Transverse colon (tissue), 4 donors: ENCODE data around the gene AGTRAP.

Experiments used
- EP300 ChIP-seq: sonication (generic); formaldehyde crosslinking; IDR thresholded peaks from one replicate; pipeline ENCODE4 v1.6.1; 2017; ENCODE audit warnings: antibody characterized with exemption, low read depth
- POLR2A ChIP-seq: fragments of 450-650 bp; IDR thresholded peaks from one replicate; pipeline ENCODE4 v1.6.1; 2016; ENCODE audit warnings: antibody characterized with exemption, mild to moderate bottlenecking, moderate library complexity
- POLR2AphosphoS5 ChIP-seq, 3 donors: sonication (generic); formaldehyde crosslinking; IDR thresholded peaks; one replicate each; pipeline ENCODE4 v1.6.1; 2016; ENCODE audit warnings: antibody characterized with exemption in 3 of 3
- TF ChIP-seq, protein P1 (sequence below), 5 experiments: fragments of 200-600 bp in 3 of 5; fragments of 450-650 bp in 2 of 5; sonication (generic) in 3 of 5; IDR thresholded peaks; 1 replicate in 2 of 5; 2 replicates in 3 of 5; pipeline ENCODE4 v1.5.1; 2016 to 2017; ENCODE audit warnings: antibody characterized with exemption in 5 of 5, inconsistent platforms in 3 of 5, mild to moderate bottlenecking in 2 of 5, moderate library complexity in 1 of 5

GRCh38 chr1:11752359-11753088 is 16.6 kb downstream of the AGTRAP start:
- TF ChIP-seq, protein P1, sequence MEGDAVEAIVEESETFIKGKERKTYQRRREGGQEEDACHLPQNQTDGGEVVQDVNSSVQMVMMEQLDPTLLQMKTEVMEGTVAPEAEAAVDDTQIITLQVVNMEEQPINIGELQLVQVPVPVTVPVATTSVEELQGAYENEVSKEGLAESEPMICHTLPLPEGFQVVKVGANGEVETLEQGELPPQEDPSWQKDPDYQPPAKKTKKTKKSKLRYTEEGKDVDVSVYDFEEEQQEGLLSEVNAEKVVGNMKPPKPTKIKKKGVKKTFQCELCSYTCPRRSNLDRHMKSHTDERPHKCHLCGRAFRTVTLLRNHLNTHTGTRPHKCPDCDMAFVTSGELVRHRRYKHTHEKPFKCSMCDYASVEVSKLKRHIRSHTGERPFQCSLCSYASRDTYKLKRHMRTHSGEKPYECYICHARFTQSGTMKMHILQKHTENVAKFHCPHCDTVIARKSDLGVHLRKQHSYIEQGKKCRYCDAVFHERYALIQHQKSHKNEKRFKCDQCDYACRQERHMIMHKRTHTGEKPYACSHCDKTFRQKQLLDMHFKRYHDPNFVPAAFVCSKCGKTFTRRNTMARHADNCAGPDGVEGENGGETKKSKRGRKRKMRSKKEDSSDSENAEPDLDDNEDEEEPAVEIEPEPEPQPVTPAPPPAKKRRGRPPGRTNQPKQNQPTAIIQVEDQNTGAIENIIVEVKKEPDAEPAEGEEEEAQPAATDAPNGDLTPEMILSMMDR (IDR thresholded peaks at IDR 0.05), result no peak
- TF ChIP-seq POLR2A (no peak), POLR2AphosphoS5 (IDR thresholded peaks at IDR 0.05) (no peak), EP300 (no peak)
